Upper lobe of right lung (tissue), 1 donor: ENCODE data around the gene HLA-G. TPM values are rescaled to one million over a fixed set of nuclear protein-coding genes. Genes with fewer than 3 reads are reported as not detected.
"Not testable (repeated sequence)": the region's sequence is repeated elsewhere in the genome, so short reads cannot be mapped to it uniquely, and the experiment has no call there.

Experiments
- ATAC-seq: fragments of 200-7000 bp; cut with Tn5 transposase; one replicate; pipeline ENCODE4 v1.9.1; 2020; ENCODE audit warnings: mild to moderate bottlenecking, moderate library complexity
- DNase-seq: peaks from one replicate; pipeline ENCODE4 v3.0.0-alpha.2; 2020
- H3K27ac ChIP-seq: fragments of 200-600 bp; one replicate; pipeline ENCODE4 v1.8.0; 2022
- H3K27me3 ChIP-seq: fragments of 200-600 bp; one replicate; pipeline ENCODE4 v1.8.0; 2022; ENCODE audit warnings: mild to moderate bottlenecking
- H3K36me3 ChIP-seq: fragments of 200-600 bp; one replicate; pipeline ENCODE4 v1.8.0; 2022
- H3K4me1 ChIP-seq: fragments of 200-600 bp; one replicate; pipeline ENCODE4 v1.8.0; 2022
- H3K4me3 ChIP-seq: fragments of 200-600 bp; one replicate; pipeline ENCODE4 v1.8.0; 2022; ENCODE audit warnings: mild to moderate bottlenecking
- H3K9me3 ChIP-seq: fragments of 200-600 bp; one replicate; pipeline ENCODE4 v1.8.0; 2022
- intact Hi-C: fragments of 100-400 bp; cut with DNase I; formaldehyde crosslinking; loops from one replicate; pipeline ENCODE4 v1.11.0; 2022
- long read RNA-seq: library from polyadenylated mRNA; unstranded; transcript quantifications from one replicate; pipeline ENCODE4 v2.0.0, GENCODE V29; 2021
- total RNA-seq: library from RNA; stranded (reverse); fragmentation: NEBNext Ultra II Directional; extraction: Animal tissue kit (Norgen Biotek cat#: 25700); gene quantifications from one replicate; pipeline ENCODE4 v1.2.1, GENCODE V29; 2021
- TF ChIP-seq, protein P1 (sequence below): fragments of 200-600 bp; IDR thresholded peaks from one replicate; pipeline ENCODE4 v1.8.0; 2022; ENCODE audit warnings: antibody characterized with exemption
- donor health status: DM: no; HTN: yes; CAD: no; lungs with severe emphysema.

Gene HLA-G
- total RNA-seq = 1.6 TPM
- long read RNA-seq, partial matches to known transcripts = 1 of 2 reads
- long read RNA-seq, other reads (novel, unspliced or antisense) = 0 of 2 reads

DNA sequence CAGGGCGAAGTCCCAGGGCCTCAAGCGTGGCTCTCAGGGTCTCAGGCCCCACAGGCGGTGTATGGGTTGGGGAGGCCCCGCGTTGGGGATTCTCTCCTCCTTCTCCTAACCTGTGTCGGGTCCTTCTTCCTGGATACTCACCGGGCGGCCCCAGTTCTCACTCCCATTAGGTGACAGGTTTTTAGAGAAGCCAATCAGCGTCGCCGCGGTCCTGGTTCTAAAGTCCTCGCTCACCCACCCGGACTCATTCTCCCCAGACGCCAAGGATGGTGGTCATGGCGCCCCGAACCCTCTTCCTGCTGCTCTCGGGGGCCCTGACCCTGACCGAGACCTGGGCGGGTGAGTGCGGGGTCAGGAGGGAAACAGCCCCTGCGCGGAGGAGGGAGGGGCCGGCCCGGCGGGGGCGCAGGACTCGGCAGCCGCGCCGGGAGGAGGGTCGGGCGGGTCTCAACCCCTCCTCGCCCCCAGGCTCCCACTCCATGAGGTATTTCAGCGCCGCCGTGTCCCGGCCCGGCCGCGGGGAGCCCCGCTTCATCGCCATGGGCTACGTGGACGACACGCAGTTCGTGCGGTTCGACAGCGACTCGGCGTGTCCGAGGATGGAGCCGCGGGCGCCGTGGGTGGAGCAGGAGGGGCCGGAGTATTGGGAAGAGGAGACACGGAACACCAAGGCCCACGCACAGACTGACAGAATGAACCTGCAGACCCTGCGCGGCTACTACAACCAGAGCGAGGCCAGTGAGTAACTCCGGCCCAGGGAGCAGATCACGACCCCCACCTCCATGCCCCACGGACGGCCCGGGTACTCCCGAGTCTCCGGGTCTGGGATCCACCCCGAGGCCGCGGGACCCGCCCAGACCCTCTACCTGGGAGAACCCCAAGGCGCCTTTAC is at the start of gene HLA-G:
TSS of gene HLA-G (plus strand) at position 247 of the 892 bp plus-strand sequence. CDS start at position 267, 20 bp downstream.
- no peak within 1 kb of the TSS for H3K27ac ChIP-seq
- intact Hi-C loops = no loop called here
- peaks cover 52% of the 10 kb centered on the region for H3K27me3 ChIP-seq
- ATAC-seq (peak; percentile 35), DNase-seq (no peak)
- H3K36me3 ChIP-seq = no peaks in the 10 kb centered on the region
- H3K9me3 ChIP-seq = no peaks in the 10 kb centered on the region
- peaks cover 11% of the 10 kb centered on the region for H3K4me1 ChIP-seq
- TF ChIP-seq, protein P1, sequence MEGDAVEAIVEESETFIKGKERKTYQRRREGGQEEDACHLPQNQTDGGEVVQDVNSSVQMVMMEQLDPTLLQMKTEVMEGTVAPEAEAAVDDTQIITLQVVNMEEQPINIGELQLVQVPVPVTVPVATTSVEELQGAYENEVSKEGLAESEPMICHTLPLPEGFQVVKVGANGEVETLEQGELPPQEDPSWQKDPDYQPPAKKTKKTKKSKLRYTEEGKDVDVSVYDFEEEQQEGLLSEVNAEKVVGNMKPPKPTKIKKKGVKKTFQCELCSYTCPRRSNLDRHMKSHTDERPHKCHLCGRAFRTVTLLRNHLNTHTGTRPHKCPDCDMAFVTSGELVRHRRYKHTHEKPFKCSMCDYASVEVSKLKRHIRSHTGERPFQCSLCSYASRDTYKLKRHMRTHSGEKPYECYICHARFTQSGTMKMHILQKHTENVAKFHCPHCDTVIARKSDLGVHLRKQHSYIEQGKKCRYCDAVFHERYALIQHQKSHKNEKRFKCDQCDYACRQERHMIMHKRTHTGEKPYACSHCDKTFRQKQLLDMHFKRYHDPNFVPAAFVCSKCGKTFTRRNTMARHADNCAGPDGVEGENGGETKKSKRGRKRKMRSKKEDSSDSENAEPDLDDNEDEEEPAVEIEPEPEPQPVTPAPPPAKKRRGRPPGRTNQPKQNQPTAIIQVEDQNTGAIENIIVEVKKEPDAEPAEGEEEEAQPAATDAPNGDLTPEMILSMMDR = no peak
- H3K4me3 ChIP-seq = peak within 1 kb of the TSS; percentile 32

DNA sequence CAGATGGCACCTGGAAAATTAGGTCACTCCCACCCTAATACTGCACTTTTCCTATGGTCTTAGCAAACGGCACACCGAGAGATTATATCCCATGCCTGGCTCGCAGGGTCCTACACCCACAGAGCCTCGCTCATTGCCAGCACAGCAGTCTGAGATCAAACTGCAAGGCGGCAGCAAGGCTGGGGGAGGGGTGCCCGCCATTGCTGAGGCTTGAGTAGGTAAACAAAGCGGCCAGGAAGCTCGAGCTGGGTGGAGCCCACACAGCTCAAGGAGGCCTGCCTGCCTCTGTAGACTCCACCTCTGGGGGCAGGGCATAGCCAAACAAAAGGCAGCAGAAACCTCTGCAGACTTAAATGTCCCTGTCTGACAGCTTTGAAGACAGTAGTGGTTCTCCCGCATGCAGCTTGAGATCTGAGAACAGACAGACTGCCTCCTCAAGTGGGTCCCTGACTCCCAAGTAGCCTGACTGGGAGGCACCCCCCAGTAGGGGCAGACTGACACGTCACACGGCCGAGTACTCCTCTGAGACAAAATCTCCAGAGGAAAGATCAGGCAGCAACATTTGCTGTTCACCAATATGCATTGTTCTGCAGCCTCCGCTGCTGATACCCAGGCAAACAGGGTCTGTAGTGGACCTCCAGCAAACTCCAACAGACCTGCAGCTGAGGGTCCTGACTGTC is 47.5 kb upstream of the HLA-G start:
- H3K9me3 ChIP-seq, ATAC-seq, DNase-seq, H3K36me3 ChIP-seq, H3K27ac ChIP-seq, H3K27me3 ChIP-seq, intact Hi-C loops, H3K4me1 ChIP-seq, H3K4me3 ChIP-seq: not testable (repeated sequence)

DNA sequence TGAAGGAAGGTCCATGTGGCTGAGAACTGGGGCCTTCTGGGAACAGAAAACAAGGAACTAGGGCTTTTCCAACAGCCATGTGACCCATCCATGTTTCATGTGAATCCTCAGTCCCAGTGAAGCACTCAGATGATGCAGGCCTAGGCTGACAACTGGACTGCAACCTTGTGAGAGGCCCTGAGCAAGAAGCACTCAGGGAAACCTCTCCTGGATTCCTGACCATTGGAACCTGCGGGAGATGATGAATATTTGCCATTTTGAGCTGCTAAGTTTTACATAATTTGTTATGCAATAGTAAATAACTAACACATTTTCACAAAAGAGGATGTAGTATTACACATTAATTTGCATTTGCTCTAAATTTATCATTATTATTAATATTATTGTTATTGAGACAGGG is 38.4 kb upstream of the HLA-G start:
- Histone ChIP-seq H3K27me3 (peaks cover 8% of the 10 kb centered on the region), H3K36me3 (no peaks in the 10 kb centered on the region), H3K27ac (no peak overlapping the region), H3K9me3 (no peaks in the 10 kb centered on the region), H3K4me1 (no peaks in the 10 kb centered on the region), H3K4me3 (no peak overlapping the region)
- DNase-seq (no peak), ATAC-seq (no peak)
- TF ChIP-seq, protein P1 = no peak
- intact Hi-C loops = no loop called here

DNA sequence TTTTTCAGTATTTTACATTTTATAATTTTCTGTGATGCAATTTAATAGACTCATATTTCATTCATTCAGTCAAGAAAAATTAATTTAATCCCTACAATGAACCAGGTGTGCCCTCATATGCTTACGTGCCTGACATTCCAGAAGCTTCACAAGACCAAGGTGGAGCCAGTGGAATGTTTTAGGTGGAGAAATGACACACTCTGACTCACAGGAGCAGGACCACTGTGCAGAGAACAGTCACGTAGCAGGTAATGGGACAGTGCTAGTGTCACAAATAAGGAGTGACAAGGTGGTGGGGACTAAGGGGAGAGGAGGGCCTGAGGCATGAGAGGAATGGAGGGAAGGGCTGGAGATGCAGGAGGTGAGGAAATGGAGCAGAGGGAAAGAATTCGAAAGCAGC is 37.0 kb upstream of the HLA-G start:
- Histone ChIP-seq H3K4me3 (peak overlapping the region; percentile 6), H3K27me3 (peaks cover 9% of the 10 kb centered on the region), H3K36me3 (no peaks in the 10 kb centered on the region), H3K9me3 (no peaks in the 10 kb centered on the region), H3K4me1 (no peaks in the 10 kb centered on the region), H3K27ac (peak overlapping the region; percentile 58)
- intact Hi-C loops = no loop called here
- no peak for DNase-seq
- peak; percentile 78 for ATAC-seq
- TF ChIP-seq, protein P1 = no peak

DNA sequence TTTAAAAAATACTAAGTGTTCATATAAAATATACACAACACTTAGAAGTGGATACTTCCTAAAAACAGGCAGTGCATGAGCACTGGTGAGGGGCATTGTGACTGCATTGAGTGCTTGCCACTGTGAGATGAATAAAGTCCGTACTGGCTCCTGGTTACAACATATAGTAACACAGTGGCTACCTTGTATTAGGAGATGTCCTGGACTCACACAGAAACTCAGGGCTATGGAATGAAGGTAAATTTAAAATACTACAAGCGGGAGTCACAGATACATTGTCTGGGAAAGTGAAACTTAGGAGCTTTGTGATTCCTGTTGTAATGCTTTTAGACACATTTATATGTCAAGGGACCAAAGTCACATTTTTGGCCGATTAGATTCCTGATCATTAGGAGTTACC is 36.5 kb upstream of the HLA-G start:
- peaks cover 9% of the 10 kb centered on the region for H3K27me3 ChIP-seq
- no peaks in the 10 kb centered on the region for H3K9me3 ChIP-seq
- no peaks in the 10 kb centered on the region for H3K36me3 ChIP-seq
- ATAC-seq (no peak), DNase-seq (no peak)
- TF ChIP-seq, protein P1 = no peak
- no peaks in the 10 kb centered on the region for H3K4me1 ChIP-seq
- intact Hi-C loops = no loop called here
- H3K4me3 ChIP-seq = peak overlapping the region; percentile 78
- peak overlapping the region; percentile 58 for H3K27ac ChIP-seq

DNA sequence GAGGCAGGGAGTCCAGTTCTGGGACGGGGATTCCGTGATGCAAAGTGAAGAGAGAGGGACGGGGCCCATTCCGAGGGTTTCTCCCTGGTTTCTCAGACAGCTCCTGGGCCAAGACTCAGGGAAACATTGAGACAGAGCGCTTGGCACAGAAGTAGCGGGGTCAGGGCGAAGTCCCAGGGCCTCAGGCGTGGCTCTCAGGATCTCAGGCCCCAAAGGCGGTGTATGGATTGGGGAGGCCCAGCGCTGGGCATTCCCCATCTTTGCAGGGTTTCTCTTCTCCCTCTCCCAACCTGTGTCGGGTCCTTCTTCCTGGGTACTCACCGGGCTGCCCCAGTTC is 35.9 kb upstream of the HLA-G start:
- intact Hi-C loops = no loop called here
- Histone ChIP-seq H3K27ac (peak overlapping the region; percentile 81), H3K27me3 (peaks cover 9% of the 10 kb centered on the region), H3K4me1 (no peaks in the 10 kb centered on the region), H3K9me3 (no peaks in the 10 kb centered on the region), H3K36me3 (no peaks in the 10 kb centered on the region), H3K4me3 (peak overlapping the region; percentile 78)
- peak; percentile 37 for ATAC-seq
- no peak for DNase-seq
- TF ChIP-seq, protein P1 = no peak
